AG08395 (cell line): ENCODE data around the gene AKAP13.
"Not testable (repeated sequence)": the region's sequence is repeated elsewhere in the genome, so short reads cannot be mapped to it uniquely, and the experiment has no call there.

ENCODE experiments used
- DNase-seq: peaks from one replicate; pipeline ENCODE4 v3.0.0; 2012; ENCODE audit warnings: mixed read lengths, low spot score

The AKAP13 gene

DNA sequence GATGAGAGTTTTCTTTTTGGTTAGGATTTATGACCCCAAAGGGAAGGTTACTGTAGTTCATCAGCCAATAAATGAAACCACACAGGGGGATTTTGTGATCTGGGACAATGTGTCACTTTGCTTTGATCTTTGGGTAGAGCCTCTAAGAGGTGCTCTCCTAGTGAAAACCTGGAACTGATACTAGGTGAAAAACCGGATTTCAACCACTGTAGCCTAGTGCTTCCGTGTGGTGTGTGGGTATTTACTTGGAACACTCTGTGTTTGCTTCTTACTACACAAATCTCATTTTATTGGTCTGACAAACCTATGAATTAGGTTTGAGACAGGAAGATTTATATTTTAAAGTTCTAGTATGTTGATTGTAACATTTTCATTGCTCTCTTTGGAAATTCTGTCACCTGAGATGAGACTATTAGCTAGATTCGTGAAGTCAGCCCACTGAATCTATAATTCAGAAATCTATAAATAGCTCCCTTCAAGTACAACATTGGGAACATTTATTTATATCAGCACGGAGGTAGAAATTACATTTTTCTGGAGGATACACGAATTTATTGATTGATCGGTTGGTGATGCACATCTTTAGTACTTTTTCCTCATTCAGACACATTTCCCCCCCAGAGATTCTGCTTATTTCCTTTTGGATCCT, 119.8 kb downstream of the AKAP13 start:
- DNase-seq = no peak

- no peak for DNase-seq
These were observed 120.3 kb downstream of the AKAP13 start for GRCh38 chr15:85500729-85501128.

GRCh38 chr15:85501574-85501973, 121.2 kb downstream of the AKAP13 start:
- no peak for DNase-seq

DNA sequence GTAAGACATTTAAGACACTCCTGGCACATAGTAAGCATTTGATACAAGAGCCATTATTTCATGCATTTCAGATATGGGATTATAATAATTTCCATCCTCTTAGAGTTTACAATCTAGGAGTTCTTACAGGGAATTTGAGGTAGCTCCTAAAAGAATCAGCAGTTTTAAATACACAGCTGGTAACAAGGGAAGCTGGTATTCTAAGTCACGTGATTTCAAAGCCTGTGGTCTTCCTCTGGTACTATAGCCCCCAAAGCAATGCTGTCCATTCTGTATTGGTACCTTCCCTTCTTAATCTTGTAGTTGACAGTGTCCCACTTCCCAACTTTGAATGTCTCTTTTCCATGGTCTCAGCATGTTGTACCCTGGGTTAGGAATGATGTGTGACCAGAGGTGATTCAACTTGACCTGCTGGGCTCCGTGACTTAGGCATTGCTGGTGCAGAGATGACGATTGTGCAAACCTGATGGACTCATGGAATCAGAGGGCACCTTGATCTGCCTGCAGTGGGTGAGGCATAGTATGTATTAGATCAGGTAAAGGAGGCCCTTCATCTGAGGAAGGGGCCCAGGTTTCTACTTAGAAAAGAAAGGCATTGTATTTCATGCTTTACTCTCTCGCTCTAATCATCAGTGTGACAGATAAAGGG, 122.9 kb downstream of the AKAP13 start:
- DNase-seq = no peak

- peak; percentile 45 for DNase-seq
These were observed 124.6 kb downstream of the AKAP13 start for GRCh38 chr15:85504749-85505676.

DNA sequence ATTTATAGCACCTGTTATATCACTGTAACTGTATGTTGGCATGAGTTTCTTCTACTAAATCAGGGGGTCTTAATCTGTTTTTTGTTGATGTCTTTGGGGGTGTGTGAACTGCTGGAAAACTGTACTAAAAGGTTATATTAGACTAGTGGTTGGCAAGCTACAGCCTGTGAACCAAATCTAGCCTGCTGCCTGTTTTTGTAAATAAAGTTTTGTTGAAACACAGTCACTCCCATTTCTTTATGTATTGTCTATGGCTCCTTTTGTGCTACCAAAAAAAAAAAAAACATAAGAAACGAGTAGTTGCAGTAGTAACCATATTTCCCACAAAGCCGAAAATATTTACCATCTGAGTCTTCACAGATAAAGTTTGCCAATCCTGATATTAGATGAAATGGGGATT, 126.7 kb downstream of the AKAP13 start:
- no peak for DNase-seq

- DNase-seq = no peak
These were observed 129.6 kb downstream of the AKAP13 start for GRCh38 chr15:85509973-85510372.

GRCh38 chr15:85514413-85514812, 134.0 kb downstream of the AKAP13 start:
- no peak for DNase-seq

DNA sequence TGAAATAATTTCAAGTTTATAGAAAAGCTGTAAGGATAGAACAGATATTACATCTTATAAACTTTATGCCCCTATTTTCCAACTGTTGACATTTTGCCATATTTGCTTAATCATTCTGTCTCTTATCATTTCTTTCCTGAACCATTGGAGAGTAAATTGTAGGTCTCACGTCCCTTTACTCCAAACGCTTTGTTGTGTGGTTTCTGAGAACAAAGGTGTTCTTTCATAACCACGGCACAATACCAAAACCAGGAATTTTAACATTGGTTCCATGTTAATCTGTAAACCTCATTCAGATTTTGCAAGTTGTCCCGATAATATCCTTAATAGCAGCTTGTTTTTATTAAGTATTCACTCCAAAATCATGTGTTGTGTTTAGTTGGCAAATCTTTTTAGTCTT, 134.8 kb downstream of the AKAP13 start:
- DNase-seq = no peak

GRCh38 chr15:85517086-85517485, 136.7 kb downstream of the AKAP13 start:
- DNase-seq = no peak

DNA sequence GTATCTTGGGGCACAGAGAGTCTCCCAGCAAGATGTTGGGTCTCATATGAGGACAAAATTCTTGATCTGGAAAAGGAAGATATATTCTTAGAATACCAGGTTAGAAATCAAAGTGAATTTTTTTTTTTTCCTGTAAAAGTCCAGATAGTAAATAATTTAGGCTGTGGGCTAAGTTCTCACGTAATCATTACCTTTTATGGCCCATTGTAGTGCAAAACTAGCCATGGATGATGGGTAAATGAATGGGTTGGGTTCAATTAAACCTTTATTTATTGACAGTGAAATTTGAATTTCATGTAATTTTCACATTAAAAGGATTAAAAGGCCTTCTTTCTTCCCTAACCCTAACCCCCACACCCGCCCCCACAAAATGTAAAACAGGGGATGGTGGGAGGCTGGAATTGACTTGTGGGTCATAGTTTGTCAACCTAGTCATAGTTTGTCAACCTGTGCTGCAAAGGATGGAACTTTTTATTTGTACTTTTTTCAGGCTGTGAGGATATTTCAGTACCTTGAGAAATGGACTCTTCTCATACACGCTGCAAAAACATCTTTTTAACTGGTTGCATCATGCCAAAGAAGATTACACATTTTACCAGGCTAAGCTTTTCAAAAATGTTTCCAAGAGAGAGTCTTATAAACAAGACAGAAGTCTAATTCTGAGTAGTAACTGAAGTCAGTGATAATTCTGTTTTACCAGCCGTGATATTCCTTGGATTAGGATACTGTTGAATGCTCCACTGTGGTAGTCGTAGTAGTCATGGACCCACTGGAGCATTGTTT, 138.8 kb downstream of the AKAP13 start:
- DNase-seq = no peak

DNA sequence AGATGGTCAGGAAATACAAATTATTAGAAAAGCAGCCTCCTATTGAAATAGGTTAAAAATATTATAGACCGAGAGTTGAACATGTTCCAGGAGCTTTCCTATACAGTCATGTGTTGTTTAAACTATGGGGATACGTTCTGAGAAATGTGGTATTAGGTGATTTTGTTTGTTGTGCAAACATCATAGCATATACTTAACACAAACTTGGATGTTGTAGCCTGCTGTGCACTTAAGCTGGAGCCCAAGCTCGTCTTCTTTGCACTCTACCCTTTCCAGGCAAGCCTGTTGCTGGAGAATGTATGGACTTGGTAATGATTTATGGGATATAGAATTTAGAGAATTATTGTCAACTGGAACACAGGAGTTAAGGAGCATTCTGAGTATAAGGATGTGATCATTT, 140.2 kb downstream of the AKAP13 start:
- no peak for DNase-seq

DNA sequence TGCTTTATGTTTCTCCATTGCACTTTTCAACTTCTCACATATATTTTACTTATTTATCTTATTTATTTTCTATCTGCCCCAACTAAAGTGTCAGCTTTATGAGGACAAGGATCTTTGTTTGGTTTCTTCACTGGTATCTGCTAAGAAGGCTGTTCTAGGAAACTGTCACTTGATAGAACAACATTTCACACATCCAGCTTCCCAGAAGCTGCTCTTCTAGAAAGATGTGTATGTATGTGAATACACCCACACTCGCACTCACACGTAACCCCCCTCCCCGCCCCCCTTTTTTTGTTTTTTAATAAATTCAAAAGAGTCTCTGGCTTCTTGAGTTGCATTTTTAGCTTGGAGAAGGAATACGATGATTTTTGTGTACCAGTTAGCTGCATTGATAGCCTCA, 143.1 kb downstream of the AKAP13 start:
- no peak for DNase-seq

DNA sequence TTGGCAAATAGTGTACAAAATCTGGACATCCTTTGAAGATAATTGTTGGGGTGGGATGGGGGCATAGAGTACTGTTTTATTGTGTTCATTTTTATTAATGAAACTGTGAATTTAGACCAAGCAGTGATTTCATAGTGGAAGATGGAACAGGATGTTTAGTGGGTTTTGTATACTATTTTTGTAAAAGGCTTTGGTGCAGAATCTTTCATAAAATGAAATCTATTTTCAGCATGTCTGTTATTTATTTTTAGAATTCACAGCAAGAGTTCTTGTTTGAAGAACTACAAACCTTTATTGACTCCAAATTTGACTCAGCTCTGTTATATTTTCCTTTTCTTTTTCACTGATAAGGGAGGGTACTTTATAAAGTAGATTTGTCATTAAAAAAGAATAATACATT, 145.4 kb downstream of the AKAP13 start:
- no peak for DNase-seq

- DNase-seq = peak; percentile 75
These were observed 147.5 kb downstream of the AKAP13 start for GRCh38 chr15:85527895-85528294.

DNA sequence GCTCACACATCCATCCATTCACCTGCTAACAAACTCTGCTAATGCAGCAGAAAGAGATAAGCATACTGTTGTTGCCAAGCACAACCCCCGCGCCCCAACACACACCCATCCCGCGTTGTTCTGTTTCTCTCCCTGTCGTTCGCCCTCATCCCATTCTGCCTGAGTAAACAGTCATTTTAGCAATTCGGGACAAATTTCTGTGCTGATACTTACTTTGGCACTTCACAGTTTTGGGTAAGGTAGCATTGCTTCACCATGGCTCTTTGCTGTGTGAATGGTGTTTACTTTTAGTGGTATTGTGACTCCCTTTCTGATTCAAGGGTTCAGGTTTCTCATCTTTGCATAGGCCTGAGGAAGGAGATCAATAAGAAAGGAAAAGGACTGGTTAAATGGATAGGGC, 149.7 kb downstream of the AKAP13 start:
- no peak for DNase-seq

GRCh38 chr15:85531083-85531482, 150.7 kb downstream of the AKAP13 start:
- DNase-seq = no peak

GRCh38 chr15:85532689-85533088, 152.3 kb downstream of the AKAP13 start:
- DNase-seq = no peak

GRCh38 chr15:85534031-85534430, 153.6 kb downstream of the AKAP13 start:
- DNase-seq = no peak

DNA sequence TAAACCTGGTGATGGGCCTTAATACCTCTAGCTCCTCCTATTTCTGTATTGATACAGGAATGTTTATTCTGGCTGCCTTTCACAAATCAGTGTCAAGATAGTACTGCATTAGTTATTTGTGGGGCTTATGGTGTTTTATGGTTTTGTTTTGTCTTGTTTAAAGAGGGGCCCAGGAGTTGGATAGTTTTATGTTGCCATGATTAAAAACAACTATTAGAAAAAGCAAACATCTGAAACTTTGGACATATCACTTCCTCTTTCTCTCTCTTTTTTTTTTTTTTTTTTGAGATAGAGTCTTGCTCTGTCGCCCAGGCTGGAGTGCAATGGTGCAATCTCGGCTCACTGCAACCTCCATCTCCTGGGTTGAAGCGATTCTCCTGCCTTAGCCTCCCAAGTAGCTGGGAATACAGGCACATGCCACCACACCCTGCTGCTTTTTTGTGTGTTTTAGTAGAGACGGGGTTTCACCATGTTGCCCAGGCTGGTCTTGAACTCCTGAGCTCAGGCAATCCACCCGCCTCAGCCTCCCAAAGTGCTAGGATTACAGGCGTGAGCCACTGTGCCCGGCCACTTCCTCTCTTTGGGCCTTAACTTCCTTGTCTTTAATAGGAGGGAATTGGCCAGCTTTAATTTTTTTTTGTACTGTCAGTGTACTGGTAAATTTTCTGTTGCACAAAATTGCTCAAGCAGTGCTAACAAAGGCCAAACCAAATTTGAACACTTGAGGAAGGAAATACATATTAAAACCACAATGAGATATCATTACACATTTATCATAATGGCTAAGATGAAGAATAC, 155.3 kb downstream of the AKAP13 start:
- not testable (repeated sequence) for DNase-seq

- no peak for DNase-seq
These were observed 155.9 kb downstream of the AKAP13 start for GRCh38 chr15:85536341-85536740.
